ENCODE measurements around the gene SMAP1. TPM values are rescaled to one million over a fixed set of nuclear protein-coding genes. Genes with fewer than 3 reads are reported as not detected.

The SMAP1 gene
- total RNA-seq, 1 experiment from 2014 or later: 23.7 TPM

- BruUV-seq (replicated peaks): no TSS peak
- POLR2A ChIA-PET (ENCODE audit: low non-redundant PET): no interaction called here
- H3K36me3 ChIP-seq (ENCODE audit: insufficient read depth, low read length, poor library complexity, severe bottlenecking): no peaks in the 10 kb centered on the region
- no peak overlapping the region for H3K27ac ChIP-seq (ENCODE audit: low read depth, low read length, poor library complexity, severe bottlenecking)
- intact Hi-C loops (cut with micrococcal nuclease; ENCODE audit: unreplicated experiment): no loop called here
- H3K4me1 ChIP-seq (ENCODE audit: insufficient read depth, low read length, poor library complexity, severe bottlenecking): no peaks in the 10 kb centered on the region
- no peak overlapping the region for H3K4me3 ChIP-seq (ENCODE audit: low read depth, low read length, poor library complexity, severe bottlenecking)
- H3K9me3 ChIP-seq (ENCODE audit: low read depth, low read length, poor library complexity, severe bottlenecking): no peaks in the 10 kb centered on the region
- no peaks in the 10 kb centered on the region for H3K27me3 ChIP-seq (replicated peaks; ENCODE audit: insufficient read depth, low read depth, low read length, poor library complexity)
- no peak for DNase-seq (ENCODE audit: low spot score)
- TF ChIP-seq EZH2 (IDR thresholded peaks at IDR 0.05; ENCODE audit: borderline replicate concordance, low read depth, low read length, poor library complexity, severe bottlenecking) (no peak), CTCF (conservative IDR thresholded peaks at IDR 0.05; ENCODE audit: low read depth, low read length) (no peak)
- CTCF ChIA-PET: no interaction called here
These were observed 196.7 kb downstream of the SMAP1 start for GRCh38 chr6:70864401-70864800.

GRCh38 chr6:70872469-70872868, 204.8 kb downstream of the SMAP1 start:
- POLR2A ChIA-PET (ENCODE audit: low non-redundant PET): no interaction called here
- BruUV-seq (replicated peaks): no TSS peak

GRCh38 chr6:70874181-70874913, 206.7 kb downstream of the SMAP1 start:
- CTCF ChIA-PET: no interaction called here
- BruUV-seq (replicated peaks): no TSS peak

More at GRCh38 chr6:70872469-70872868, 204.8 kb downstream of the SMAP1 start:
- Histone ChIP-seq H3K36me3 (ENCODE audit: insufficient read depth, low read length, poor library complexity, severe bottlenecking) (no peaks in the 10 kb centered on the region), H3K9me3 (ENCODE audit: low read depth, low read length, poor library complexity, severe bottlenecking) (peaks cover 18% of the 10 kb centered on the region), H3K27me3 (replicated peaks; ENCODE audit: insufficient read depth, low read depth, low read length, poor library complexity) (no peaks in the 10 kb centered on the region), H3K27ac (ENCODE audit: low read depth, low read length, poor library complexity, severe bottlenecking) (no peak overlapping the region), H3K4me3 (ENCODE audit: low read depth, low read length, poor library complexity, severe bottlenecking) (no peak overlapping the region), H3K4me1 (ENCODE audit: insufficient read depth, low read length, poor library complexity, severe bottlenecking) (no peaks in the 10 kb centered on the region)
- CTCF ChIA-PET: no interaction called here
- intact Hi-C loops (cut with micrococcal nuclease; ENCODE audit: unreplicated experiment): no loop called here
- TF ChIP-seq CTCF (conservative IDR thresholded peaks at IDR 0.05; ENCODE audit: low read depth, low read length) (no peak), EZH2 (IDR thresholded peaks at IDR 0.05; ENCODE audit: borderline replicate concordance, low read depth, low read length, poor library complexity, severe bottlenecking) (no peak)
- DNase-seq (ENCODE audit: low spot score): no peak

More at GRCh38 chr6:70874181-70874913, 206.7 kb downstream of the SMAP1 start:
- Histone ChIP-seq H3K4me3 (ENCODE audit: low read depth, low read length, poor library complexity, severe bottlenecking) (no peak overlapping the region), H3K27me3 (replicated peaks; ENCODE audit: insufficient read depth, low read depth, low read length, poor library complexity) (no peaks in the 10 kb centered on the region), H3K36me3 (ENCODE audit: insufficient read depth, low read length, poor library complexity, severe bottlenecking) (no peaks in the 10 kb centered on the region), H3K27ac (ENCODE audit: low read depth, low read length, poor library complexity, severe bottlenecking) (no peak overlapping the region), H3K9me3 (ENCODE audit: low read depth, low read length, poor library complexity, severe bottlenecking) (peaks cover 18% of the 10 kb centered on the region), H3K4me1 (ENCODE audit: insufficient read depth, low read length, poor library complexity, severe bottlenecking) (no peaks in the 10 kb centered on the region)
- no peak for TF ChIP-seq EZH2 (IDR thresholded peaks at IDR 0.05; ENCODE audit: borderline replicate concordance, low read depth, low read length, poor library complexity, severe bottlenecking)
- TF ChIP-seq CTCF (conservative IDR thresholded peaks at IDR 0.05; ENCODE audit: low read depth, low read length): no peak
- intact Hi-C loops (cut with micrococcal nuclease; ENCODE audit: unreplicated experiment): no loop called here
- no peak for DNase-seq (ENCODE audit: low spot score)
- POLR2A ChIA-PET (ENCODE audit: low non-redundant PET): no interaction called here

Data from A673 (cell line).